Calu3 (cell line): ENCODE results near the gene PREB. TPM values are rescaled to one million over a fixed set of nuclear protein-coding genes. Genes with fewer than 3 reads are reported as not detected.

Experiments
- BruUV-seq: library from RNA; stranded (reverse); fragments of 400-500 nt; replicated peaks from 2 replicates; lab custom pipeline; 2021; lab: Mats Ljungman, UMichigan
- CTCF ChIA-PET: fragments of 300-600 bp; sonication (Branson Sonifier 250); formaldehyde crosslinking; loops from one replicate; lab custom pipeline; 2022; ENCODE audit warnings: antibody characterized with exemption; lab: Charles Lee
- DNase-seq: peaks from one replicate; pipeline ENCODE4 v3.0.0; 2022
- H3K27ac Mint-ChIP-seq: one replicate; pipeline ENCODE4 v1.8.0; 2022; ENCODE audit warnings: mixed read lengths; ENCODE audit not compliant: unreplicated experiment
- H3K27me3 Mint-ChIP-seq: one replicate; pipeline ENCODE4 v1.8.0; 2022; ENCODE audit warnings: mixed read lengths; ENCODE audit not compliant: unreplicated experiment
- H3K36me3 Mint-ChIP-seq: one replicate; pipeline ENCODE4 v1.8.0; 2022; ENCODE audit warnings: mild to moderate bottlenecking, moderate library complexity, mixed read lengths; ENCODE audit not compliant: insufficient read depth, unreplicated experiment
- H3K4me1 Mint-ChIP-seq: one replicate; pipeline ENCODE4 v1.8.0; 2022; ENCODE audit warnings: mild to moderate bottlenecking, low read depth, mixed read lengths; ENCODE audit not compliant: unreplicated experiment
- H3K4me3 Mint-ChIP-seq: one replicate; pipeline ENCODE4 v1.8.0; 2022; ENCODE audit warnings: mild to moderate bottlenecking, low read depth, moderate library complexity, mixed read lengths; ENCODE audit not compliant: unreplicated experiment
- H3K9me3 Mint-ChIP-seq: one replicate; pipeline ENCODE4 v1.8.0; 2022; ENCODE audit warnings: low read depth, mixed read lengths; ENCODE audit not compliant: unreplicated experiment
- intact Hi-C: fragments of 100-400 bp; cut with micrococcal nuclease; formaldehyde crosslinking; loops from one replicate; pipeline ENCODE4 v1.10.0; 2022; ENCODE audit not compliant: unreplicated experiment
- total RNA-seq: library from RNA; stranded (reverse); gene quantifications from 2 replicates; pipeline ENCODE4 v1.2.3, GENCODE V29; 2022
- TF ChIP-seq, protein P1 (sequence below): fragments of 200-600 bp; IDR thresholded peaks from one replicate; pipeline ENCODE4 v1.8.0; 2022; ENCODE audit warnings: antibody characterized with exemption; ENCODE audit not compliant: unreplicated experiment

The PREB gene
- total RNA-seq, 1 experiment from 2014 or later = 54.0 TPM

DNA sequence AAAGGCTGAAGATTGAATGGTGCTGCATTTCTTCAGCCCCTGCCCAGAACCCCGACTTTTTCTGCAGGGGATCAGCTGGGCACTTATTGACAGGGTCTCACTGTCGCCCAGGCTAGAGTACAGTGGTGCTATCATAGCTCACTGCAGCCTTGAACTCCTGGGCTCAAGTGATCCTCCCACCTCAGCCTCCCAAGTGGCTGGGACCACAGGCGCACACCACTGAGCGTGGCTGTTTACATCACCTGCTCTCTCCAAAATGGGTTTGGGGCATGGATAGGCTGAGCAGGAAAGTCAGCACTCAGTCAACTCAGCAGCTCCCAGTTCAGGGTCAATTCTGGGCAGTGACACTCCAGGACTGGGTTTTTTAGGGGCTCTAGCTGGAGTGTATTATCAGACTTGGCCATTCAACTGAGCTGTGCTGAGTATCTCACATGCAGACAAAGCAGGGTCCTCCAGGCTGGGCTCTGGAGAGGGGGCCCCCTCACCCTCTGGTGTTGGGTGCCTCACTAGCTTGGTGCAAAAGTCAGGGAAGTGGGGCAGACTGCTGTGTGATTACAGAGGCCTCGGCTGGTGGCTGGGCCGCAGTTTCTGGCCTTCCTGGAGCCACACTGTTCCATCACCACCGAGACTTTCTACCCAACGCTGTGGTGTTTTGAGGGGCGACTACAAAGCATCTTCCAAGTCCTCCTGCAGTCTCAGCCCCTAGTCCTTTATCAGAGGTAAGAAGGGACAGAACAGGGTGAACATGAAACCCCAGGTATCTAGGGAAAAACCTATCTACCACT is 6.4 kb downstream of the PREB start:
- peaks cover 5% of the 10 kb centered on the region for H3K27me3 Mint-ChIP-seq
- H3K27ac Mint-ChIP-seq = no peak overlapping the region
- CTCF ChIA-PET = no interaction called here

DNA sequence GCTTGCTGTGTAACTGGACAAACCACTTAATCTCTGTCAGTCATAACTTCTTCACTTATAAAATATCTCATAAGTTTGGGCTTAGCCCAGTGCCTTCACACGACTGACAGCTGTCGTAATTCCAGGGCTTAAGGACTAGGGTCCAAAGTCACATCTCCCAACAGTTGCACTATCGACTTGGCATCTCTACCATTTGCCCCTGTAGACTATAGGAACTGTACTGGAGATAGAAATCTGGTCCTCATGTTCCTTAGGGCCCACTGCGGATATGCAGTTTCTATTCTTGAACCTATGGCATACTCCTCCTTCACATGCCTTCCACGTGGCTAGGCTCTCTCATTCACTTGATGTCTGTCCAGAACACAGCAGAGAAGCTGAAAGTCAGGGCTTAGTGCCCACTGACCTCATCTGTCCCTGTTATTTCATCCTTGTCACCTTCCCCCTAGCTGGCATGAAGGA is 8.2 kb downstream of the PREB start:
- TF ChIP-seq, protein P1, sequence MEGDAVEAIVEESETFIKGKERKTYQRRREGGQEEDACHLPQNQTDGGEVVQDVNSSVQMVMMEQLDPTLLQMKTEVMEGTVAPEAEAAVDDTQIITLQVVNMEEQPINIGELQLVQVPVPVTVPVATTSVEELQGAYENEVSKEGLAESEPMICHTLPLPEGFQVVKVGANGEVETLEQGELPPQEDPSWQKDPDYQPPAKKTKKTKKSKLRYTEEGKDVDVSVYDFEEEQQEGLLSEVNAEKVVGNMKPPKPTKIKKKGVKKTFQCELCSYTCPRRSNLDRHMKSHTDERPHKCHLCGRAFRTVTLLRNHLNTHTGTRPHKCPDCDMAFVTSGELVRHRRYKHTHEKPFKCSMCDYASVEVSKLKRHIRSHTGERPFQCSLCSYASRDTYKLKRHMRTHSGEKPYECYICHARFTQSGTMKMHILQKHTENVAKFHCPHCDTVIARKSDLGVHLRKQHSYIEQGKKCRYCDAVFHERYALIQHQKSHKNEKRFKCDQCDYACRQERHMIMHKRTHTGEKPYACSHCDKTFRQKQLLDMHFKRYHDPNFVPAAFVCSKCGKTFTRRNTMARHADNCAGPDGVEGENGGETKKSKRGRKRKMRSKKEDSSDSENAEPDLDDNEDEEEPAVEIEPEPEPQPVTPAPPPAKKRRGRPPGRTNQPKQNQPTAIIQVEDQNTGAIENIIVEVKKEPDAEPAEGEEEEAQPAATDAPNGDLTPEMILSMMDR = no peak
- intact Hi-C loops = no loop called here
- BruUV-seq = TSS peak; percentile 8
- Mint-ChIP-seq H3K4me1 (peaks cover 8% of the 10 kb centered on the region), H3K9me3 (no peaks in the 10 kb centered on the region), H3K27ac (peak overlapping the region; percentile 31), H3K36me3 (peaks cover 22% of the 10 kb centered on the region), H3K27me3 (peaks cover 23% of the 10 kb centered on the region), H3K4me3 (no peak overlapping the region)
- DNase-seq = no peak
- CTCF ChIA-PET = no interaction called here

More for the DNA sequence above, 6.4 kb downstream of the PREB start:
- no TSS peak for BruUV-seq
- peaks cover 12% of the 10 kb centered on the region for H3K4me1 Mint-ChIP-seq
- no peak overlapping the region for H3K4me3 Mint-ChIP-seq
- H3K9me3 Mint-ChIP-seq = no peaks in the 10 kb centered on the region
- TF ChIP-seq, protein P1 = no peak
- H3K36me3 Mint-ChIP-seq = peaks cover 18% of the 10 kb centered on the region
- intact Hi-C loops = no loop called here
- DNase-seq = no peak

DNA sequence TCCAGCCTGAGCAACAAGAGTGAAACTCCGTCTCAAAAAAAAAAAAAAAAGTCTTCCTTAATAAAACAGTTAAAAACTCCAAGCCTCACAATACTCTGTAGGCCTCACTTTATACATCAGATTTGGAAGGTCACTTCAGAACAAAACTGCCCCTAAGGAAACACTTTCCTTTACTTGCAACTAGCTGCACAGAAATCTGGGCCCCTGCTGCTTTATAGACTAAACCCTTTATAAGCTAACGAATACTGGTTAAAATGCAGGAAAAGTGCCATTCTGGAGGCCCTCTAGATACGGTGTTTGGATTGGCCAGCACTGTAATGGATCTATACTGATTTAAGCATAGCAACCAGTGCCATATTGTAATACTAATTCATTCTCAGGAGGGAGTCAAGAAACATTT is 9.3 kb downstream of the PREB start:
- intact Hi-C loops = no loop called here
- no peak overlapping the region for H3K4me3 Mint-ChIP-seq
- no TSS peak for BruUV-seq
- peaks cover 35% of the 10 kb centered on the region for H3K27me3 Mint-ChIP-seq
- peaks cover 8% of the 10 kb centered on the region for H3K4me1 Mint-ChIP-seq
- peaks cover 22% of the 10 kb centered on the region for H3K36me3 Mint-ChIP-seq
- CTCF ChIA-PET = no interaction called here
- no peak for DNase-seq
- no peaks in the 10 kb centered on the region for H3K9me3 Mint-ChIP-seq
- TF ChIP-seq, protein P1 = no peak
- no peak overlapping the region for H3K27ac Mint-ChIP-seq

DNA sequence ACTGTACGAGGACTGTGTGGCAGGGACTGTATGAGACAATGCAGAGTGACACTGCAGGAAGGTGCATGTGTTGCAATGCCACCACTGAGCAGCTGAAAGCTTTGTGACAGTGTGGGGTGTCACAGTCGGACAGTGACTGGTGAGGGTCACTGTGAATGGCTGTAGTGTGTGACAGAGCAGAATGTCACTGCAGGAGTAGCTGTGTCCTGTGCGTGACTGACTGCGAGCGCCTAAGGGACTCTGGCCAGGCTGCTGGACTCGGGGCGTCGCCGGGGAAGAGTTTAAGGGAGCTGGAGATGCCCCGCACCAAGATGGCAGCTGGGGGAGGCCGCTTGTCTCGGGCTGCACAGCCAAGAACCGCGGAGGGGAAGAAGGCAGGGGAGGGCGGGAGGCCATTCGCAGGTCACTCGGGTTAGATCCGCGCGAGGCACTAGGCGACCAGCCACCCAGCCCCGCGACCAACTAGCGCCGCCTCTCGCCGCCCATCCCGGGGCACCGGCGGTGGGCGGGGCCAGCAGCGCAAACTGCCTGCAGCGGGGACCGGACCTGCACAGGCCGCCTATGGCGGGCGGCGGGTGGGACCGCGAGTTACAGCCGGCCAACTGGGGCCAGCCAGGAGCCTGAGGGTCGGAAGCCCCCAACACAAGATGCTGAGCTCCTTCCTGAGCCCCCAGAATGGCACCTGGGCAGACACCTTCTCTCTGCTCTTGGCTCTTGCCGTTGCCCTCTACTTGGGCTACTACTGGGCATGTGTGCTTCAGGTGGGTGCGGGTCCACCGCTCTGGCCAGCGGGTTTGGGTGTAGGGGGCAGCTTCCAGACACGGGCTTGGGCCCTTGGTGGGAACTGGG is 10.9 kb downstream of the PREB start, which contains the start of gene ABHD1:
Gene ABHD1 (plus strand): TSS at position 514 of the 849 bp plus-strand sequence. CDS start 134 bp downstream, at position 648.
- CTCF ChIA-PET = interaction anchor here (0.5 to 1.2 kb wide), 3 partner anchors 57 to 71 kb away, joined by 3 to 4 read pairs (median 3); no protein-coding TSS in a partner anchor
- peaks cover 27% of the 10 kb centered on the region for H3K36me3 Mint-ChIP-seq
- TF ChIP-seq, protein P1 = no peak
- peak within 1 kb of the TSS; percentile 77 for H3K4me3 Mint-ChIP-seq
- H3K27me3 Mint-ChIP-seq = peaks cover 50% of the 10 kb centered on the region
- no TSS peak for BruUV-seq
- H3K4me1 Mint-ChIP-seq = peaks cover 8% of the 10 kb centered on the region
- DNase-seq = peak; percentile 57
- H3K9me3 Mint-ChIP-seq = no peaks in the 10 kb centered on the region
- intact Hi-C loops = no loop called here
- no peak within 1 kb of the TSS for H3K27ac Mint-ChIP-seq
